Spinal cord (tissue), 10 donors: ENCODE measurements around the gene TXNDC5. TPM values are rescaled to one million over a fixed set of nuclear protein-coding genes. Genes with fewer than 3 reads are reported as not detected.
"Not testable (repeated sequence)": the region's sequence is repeated elsewhere in the genome, so short reads cannot be mapped to it uniquely, and the experiment has no call there.

Experiments used
- DNase-seq, 6 donors: peaks; one replicate each; pipeline versions ENCODE4 v3.0.0 to v3.0.0-alpha.2; 2013 to 2015; ENCODE audit warnings: low spot score in 6 of 6, low read depth in 4 of 6
- H3K27ac ChIP-seq: one replicate; pipeline ENCODE4 v1.5.1; 2013; ENCODE audit warnings: low read depth, low read length, control low read depth
- H3K27me3 ChIP-seq: one replicate; pipeline ENCODE4 v1.6.1; 2013; ENCODE audit warnings: low read length; ENCODE audit not compliant: control insufficient read depth, insufficient read depth
- H3K36me3 ChIP-seq: one replicate; pipeline ENCODE4 v1.6.1; 2013; ENCODE audit warnings: low read length; ENCODE audit not compliant: control insufficient read depth, insufficient read depth
- H3K4me1 ChIP-seq: one replicate; pipeline ENCODE4 v1.6.1; 2013; ENCODE audit warnings: low read length; ENCODE audit not compliant: control insufficient read depth, insufficient read depth
- H3K4me3 ChIP-seq: one replicate; pipeline ENCODE4 v1.5.1; 2013; ENCODE audit warnings: low read depth, low read length, control low read depth
- H3K9me3 ChIP-seq: one replicate; pipeline ENCODE4 v1.6.1; 2013; ENCODE audit warnings: low read length; ENCODE audit not compliant: control insufficient read depth, insufficient read depth
- WGBS: methylation state at CpG from one replicate; pipeline ENCODE4 v1.1.5; 2013; ENCODE audit warnings: missing lambda C conversion rate; ENCODE audit not compliant: insufficient coverage; 5-methylcytosine and 5-hydroxymethylcytosine counted together
- polyA plus RNA-seq, 2 donors: library from polyadenylated mRNA; unstranded; fragments of 120-200 nt; gene quantifications; one replicate each; pipeline ENCODE4 v1.2.1, GENCODE V29; 2013; ENCODE audit not compliant: insufficient read length in 2 of 2
- total RNA-seq, 2 donors: library from RNA; depleted of rRNA in 1 of 2; stranded (reverse); fragments of 120-200 nt in 1 of 2; fragments of >200 nt in 1 of 2; gene quantifications; one replicate each; pipeline versions ENCODE4 v1.2.3 to v1.2.4, GENCODE V29; 2013 to 2014
- donor health status: healthy.

The TXNDC5 gene
- total and polyA plus RNA-seq, 4 donors = 46.4 to 181 (median 82.8) TPM

GRCh38 chr6:7899889-7900213, 10.7 kb downstream of the TXNDC5 start:
- H3K27ac ChIP-seq = no peak overlapping the region
- no peaks in the 10 kb centered on the region for H3K4me1 ChIP-seq
- peaks cover 49% of the 10 kb centered on the region for H3K36me3 ChIP-seq

DNA sequence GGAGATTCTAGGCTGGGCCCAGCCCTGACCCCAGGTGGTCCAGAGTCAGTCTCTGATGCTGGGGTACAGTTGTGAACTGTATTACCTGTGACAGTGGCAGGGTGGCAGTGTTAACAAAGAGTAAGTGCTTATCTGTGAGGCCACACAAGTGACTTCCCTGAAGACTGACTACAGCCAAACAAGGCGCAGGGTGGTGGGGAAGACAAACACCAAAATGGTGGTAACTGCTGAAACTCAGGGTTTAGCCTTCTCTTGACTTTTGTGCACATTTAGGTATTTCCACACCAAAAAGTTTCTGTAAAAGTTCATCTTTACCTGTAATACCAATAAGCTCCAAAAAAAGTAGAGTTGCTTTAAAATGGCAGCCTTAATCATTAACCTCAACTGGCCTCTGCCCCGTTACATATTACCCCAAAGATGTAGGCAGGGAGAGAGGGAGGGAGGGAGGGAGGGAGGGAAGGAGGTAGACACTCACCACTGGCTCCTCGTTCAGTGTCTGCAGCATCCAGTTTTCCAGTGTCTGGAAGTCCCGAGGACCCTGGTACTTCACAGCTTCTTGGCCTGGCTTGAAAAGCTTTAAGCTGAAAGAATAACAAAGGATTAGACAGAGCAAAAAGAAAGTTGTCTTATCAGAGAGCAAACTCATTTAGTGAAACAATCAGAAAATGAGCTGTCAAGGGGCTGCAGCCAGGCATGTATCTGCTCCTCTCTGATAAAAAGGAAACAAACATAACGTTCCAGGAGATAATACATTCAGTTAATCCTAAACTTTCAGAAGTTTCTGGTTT, 11.3 kb downstream of the TXNDC5 start:
- Histone ChIP-seq H3K27ac (no peak overlapping the region), H3K27me3 (no peaks in the 10 kb centered on the region), H3K36me3 (peaks cover 48% of the 10 kb centered on the region), H3K4me3 (no peak overlapping the region), H3K9me3 (no peaks in the 10 kb centered on the region), H3K4me1 (no peaks in the 10 kb centered on the region)
- WGBS = 53% methylated on average over 4 of the region's 5 CpGs
- DNase-seq = peak in 1 of 6 donors; percentile 17

More at GRCh38 chr6:7899889-7900213, 10.7 kb downstream of the TXNDC5 start:
- no peak overlapping the region for H3K4me3 ChIP-seq
- no peak for DNase-seq
- no peaks in the 10 kb centered on the region for H3K27me3 ChIP-seq
- H3K9me3 ChIP-seq = no peaks in the 10 kb centered on the region
- WGBS = 70% methylated on average over 2 of the region's 4 CpGs

GRCh38 chr6:7898193-7898586, 12.4 kb downstream of the TXNDC5 start:
- DNase-seq, H3K27me3 ChIP-seq, H3K9me3 ChIP-seq, H3K27ac ChIP-seq, H3K4me3 ChIP-seq, H3K4me1 ChIP-seq: not testable (repeated sequence)
- H3K36me3 ChIP-seq = peaks cover 51% of the 10 kb centered on the region
- 95% methylated on average over 7 of the region's 8 CpGs for WGBS

DNA sequence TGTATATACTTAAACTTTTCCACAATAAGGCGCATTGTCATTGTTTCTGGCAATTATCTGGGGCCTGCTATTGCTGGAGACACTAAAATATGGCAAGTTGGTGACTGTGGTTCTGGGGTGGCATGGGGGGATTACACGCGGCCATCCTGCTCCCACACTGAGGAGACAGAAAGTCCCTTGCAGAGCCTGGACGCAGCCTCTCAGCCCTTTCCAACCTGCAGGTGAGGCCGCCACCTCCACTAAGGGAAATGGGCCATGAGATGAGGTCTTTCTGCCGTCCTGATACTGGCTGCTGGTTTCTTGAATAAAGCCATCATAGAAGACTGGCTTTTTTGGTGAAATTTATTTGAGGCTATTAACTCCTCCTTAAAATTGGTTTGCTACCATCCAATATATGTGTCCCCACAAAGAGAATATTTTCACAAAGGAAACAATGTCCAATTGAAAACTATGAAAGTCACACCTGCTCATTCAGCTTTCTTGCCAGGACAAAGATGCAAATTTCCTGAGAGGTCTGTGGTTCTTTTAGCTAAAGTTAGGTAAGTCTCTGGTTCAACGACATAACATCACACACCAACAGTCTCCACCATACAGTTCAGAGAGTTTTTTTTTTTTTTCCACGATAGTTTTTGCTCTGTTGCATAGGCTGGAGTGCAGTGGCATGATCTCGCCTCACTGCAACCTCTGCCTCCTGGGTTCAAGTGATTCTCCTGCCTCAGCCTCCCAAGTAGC, 13.0 kb downstream of the TXNDC5 start:
- peaks cover 48% of the 10 kb centered on the region for H3K36me3 ChIP-seq
- H3K27ac ChIP-seq = no peak overlapping the region
- no peaks in the 10 kb centered on the region for H3K4me1 ChIP-seq
- 100% methylated on average over 4 of the region's 9 CpGs for WGBS
- H3K4me3 ChIP-seq = no peak overlapping the region
- no peaks in the 10 kb centered on the region for H3K9me3 ChIP-seq
- H3K27me3 ChIP-seq = no peaks in the 10 kb centered on the region
- no peak for DNase-seq

GRCh38 chr6:7896465-7896987, 14.1 kb downstream of the TXNDC5 start:
- 67% methylated on average over 3 of the region's 6 CpGs for WGBS
- no peak for DNase-seq
- peaks cover 41% of the 10 kb centered on the region for H3K36me3 ChIP-seq
- H3K4me3 ChIP-seq = no peak overlapping the region
- H3K9me3 ChIP-seq = no peaks in the 10 kb centered on the region
- no peaks in the 10 kb centered on the region for H3K27me3 ChIP-seq
- peaks cover under 1% of the 10 kb centered on the region for H3K4me1 ChIP-seq
- H3K27ac ChIP-seq = no peak overlapping the region

DNA sequence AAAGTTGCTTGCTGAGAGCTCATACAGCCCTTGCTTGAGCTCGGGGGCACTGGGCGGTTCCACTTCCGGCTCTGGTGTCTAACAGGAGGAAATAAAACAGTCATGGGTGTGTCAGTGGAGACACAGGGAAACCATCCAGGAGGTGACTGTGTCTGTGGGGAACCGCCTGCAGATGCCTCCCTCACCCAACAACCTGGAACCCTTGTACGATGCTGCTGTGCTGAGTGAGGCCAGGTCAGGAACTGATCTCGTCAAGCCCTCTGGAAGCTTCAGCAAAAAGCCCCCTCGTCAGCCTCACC, 15.5 kb downstream of the TXNDC5 start:
- 98% methylated on average over 7 of the region's 7 CpGs for WGBS
- no peak for DNase-seq
- Histone ChIP-seq H3K9me3 (no peaks in the 10 kb centered on the region), H3K27me3 (no peaks in the 10 kb centered on the region), H3K27ac (no peak overlapping the region), H3K4me1 (peaks cover 13% of the 10 kb centered on the region), H3K36me3 (peaks cover 41% of the 10 kb centered on the region), H3K4me3 (no peak overlapping the region)

DNA sequence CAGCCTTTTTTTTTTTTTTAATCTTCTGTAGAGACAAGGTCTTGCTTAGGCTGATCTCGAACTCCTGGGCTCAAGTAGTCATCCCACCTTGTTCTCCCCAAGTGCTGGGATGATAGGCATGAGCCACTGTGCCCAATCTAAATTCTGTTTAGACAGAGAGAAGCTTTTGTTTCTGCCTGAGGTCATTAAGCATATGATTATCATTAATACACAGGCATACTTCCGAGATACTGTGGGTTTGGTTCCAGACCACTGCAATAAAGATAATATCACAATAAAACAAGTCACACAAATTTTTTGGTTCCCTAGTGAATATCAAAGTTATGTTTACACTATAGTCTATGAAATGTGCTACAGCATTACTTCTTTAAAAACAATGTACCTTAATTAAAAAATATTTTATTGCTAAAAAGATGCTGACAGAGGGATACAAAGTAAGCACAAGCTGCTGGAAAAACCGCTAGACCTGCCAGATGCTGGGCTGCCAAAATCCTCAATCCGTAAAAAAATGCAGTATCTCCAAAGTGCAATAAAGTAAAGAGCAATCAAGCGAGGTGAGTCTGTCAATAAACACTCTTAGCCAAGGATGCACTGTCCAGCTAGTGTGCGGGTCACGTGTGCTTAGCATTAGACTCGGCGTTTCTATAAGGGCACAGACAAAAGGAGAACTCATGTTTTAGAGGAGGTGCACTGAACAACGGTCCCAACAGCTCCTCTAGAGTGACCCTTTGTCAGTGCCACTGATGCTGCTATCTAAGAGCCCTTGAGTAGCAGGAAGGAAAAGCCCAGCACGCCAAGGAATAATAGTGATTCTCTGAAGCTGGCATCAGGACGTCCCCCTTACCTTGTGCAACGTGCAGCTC, 16.1 kb downstream of the TXNDC5 start:
- H3K27me3 ChIP-seq = no peaks in the 10 kb centered on the region
- no peak overlapping the region for H3K27ac ChIP-seq
- WGBS = 90% methylated on average over 11 of the region's 13 CpGs
- DNase-seq = no peak
- no peaks in the 10 kb centered on the region for H3K9me3 ChIP-seq
- H3K4me3 ChIP-seq = no peak overlapping the region
- peaks cover 43% of the 10 kb centered on the region for H3K36me3 ChIP-seq
- H3K4me1 ChIP-seq = peaks cover 13% of the 10 kb centered on the region

DNA sequence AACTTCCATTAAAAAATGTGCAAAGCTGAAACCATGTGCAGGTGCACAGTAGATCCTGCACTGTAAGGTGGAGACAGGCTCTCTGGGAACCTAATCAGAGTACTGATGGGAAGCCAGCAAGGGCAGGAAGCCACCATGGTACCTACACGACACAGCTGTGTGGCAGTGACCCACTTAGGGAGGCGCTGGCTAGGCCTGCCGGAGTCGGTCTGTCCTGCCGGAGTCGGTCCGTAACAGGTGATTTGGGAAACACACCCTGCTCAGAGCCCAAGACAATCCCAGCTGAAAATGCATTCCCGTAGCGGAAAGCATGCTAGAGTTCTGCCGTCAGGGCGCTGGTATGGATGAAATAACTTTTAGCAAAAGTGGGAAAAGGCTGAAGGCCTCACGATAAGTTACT, 17.2 kb downstream of the TXNDC5 start:
- Histone ChIP-seq H3K9me3 (no peaks in the 10 kb centered on the region), H3K27ac (no peak overlapping the region), H3K4me1 (peaks cover 13% of the 10 kb centered on the region), H3K27me3 (no peaks in the 10 kb centered on the region), H3K4me3 (no peak overlapping the region), H3K36me3 (peaks cover 45% of the 10 kb centered on the region)
- DNase-seq = no peak
- WGBS = 95% methylated on average over 10 of the region's 12 CpGs

DNA sequence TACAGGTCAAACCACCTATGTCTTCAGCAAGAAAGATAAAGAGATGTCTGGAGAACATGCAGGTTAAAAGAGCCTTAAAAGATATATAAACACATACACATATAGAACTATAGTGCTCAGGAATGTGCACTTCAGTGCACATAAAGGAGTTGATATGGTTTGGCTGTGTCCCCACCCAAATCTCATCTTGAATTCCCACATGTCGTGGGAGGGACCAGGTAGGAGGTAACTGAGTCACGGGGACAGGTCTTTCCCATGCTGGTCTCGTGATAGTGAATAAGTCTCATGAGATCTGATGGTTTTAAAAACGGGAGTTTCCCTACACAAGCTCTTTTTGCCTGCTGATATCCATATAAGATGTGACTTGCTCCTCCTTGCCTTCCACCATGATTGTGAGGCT, 18.2 kb downstream of the TXNDC5 start:
- H3K27me3 ChIP-seq, H3K27ac ChIP-seq, DNase-seq, H3K9me3 ChIP-seq, H3K4me3 ChIP-seq: not testable (repeated sequence)
- WGBS = 100% methylated on average over 1 of the region's 4 CpGs
- H3K36me3 ChIP-seq = peaks cover 44% of the 10 kb centered on the region
- H3K4me1 ChIP-seq = peaks cover 13% of the 10 kb centered on the region
